ENCODE results near the gene TBC1D4.

TBC1D4 gene

GRCh38 chr13:75411924-75412537 lies 69.9 kb downstream of the TBC1D4 start:
- no peak for TF ChIP-seq EZH2phosphoT487 (IDR thresholded peaks at IDR 0.05; ENCODE audit: borderline replicate concordance)
- TF ChIP-seq CTCF (conservative IDR thresholded peaks at IDR 0.05; ENCODE audit: low read length): no peak
- H3K27me3 ChIP-seq (ENCODE audit: insufficient read depth, low read length, poor library complexity, severe bottlenecking): no peaks in the 10 kb centered on the region
- no peaks in the 10 kb centered on the region for H3K36me3 ChIP-seq (ENCODE audit: insufficient read depth, low read length)
- no peak overlapping the region for H3K4me2 ChIP-seq (ENCODE audit: low read depth, low read length, poor library complexity, severe bottlenecking)
- no peak overlapping the region for H2AFZ ChIP-seq (ENCODE audit: low read length)
- H3K9me3 ChIP-seq (ENCODE audit: insufficient read depth, low read depth, low read length): no peaks in the 10 kb centered on the region
- H3K4me3 ChIP-seq (ENCODE audit: low read length, poor library complexity, severe bottlenecking): no peak overlapping the region
- 0 out of 2 replicates have a peak, but pooled peaks cover 8% of the 10 kb centered on the region for H3K79me2 ChIP-seq (ENCODE audit: insufficient read depth, low read length)
- H3F3A ChIP-seq (ENCODE audit: low read depth): no peaks in the 10 kb centered on the region
- no peaks in the 10 kb centered on the region for H4K20me1 ChIP-seq (ENCODE audit: insufficient read depth, low read length, poor library complexity, severe bottlenecking)
- H3K9ac ChIP-seq (ENCODE audit: low read depth, low read length, poor library complexity, severe bottlenecking): no peak overlapping the region
- no peaks in the 10 kb centered on the region for H3K9me2 ChIP-seq (replicated peaks; ENCODE audit: low read depth, low read length)
- H3K4me1 ChIP-seq (ENCODE audit: insufficient read depth, low read length, poor library complexity, severe bottlenecking): peaks cover 17% of the 10 kb centered on the region

GRCh38 chr13:75410207-75410606 lies 71.8 kb downstream of the TBC1D4 start:
- H3K9me2 ChIP-seq (replicated peaks; ENCODE audit: low read depth, low read length): no peaks in the 10 kb centered on the region
- no peaks in the 10 kb centered on the region for H4K20me1 ChIP-seq (ENCODE audit: insufficient read depth, low read length, poor library complexity, severe bottlenecking)
- no peak overlapping the region for H3K4me2 ChIP-seq (ENCODE audit: low read depth, low read length, poor library complexity, severe bottlenecking)
- H3K36me3 ChIP-seq (ENCODE audit: insufficient read depth, low read length): no peaks in the 10 kb centered on the region
- H3K9ac ChIP-seq (ENCODE audit: low read depth, low read length, poor library complexity, severe bottlenecking): no peak overlapping the region
- H3F3A ChIP-seq (ENCODE audit: low read depth): no peaks in the 10 kb centered on the region
- TF ChIP-seq CTCF (conservative IDR thresholded peaks at IDR 0.05; ENCODE audit: low read length) (no peak), EZH2phosphoT487 (IDR thresholded peaks at IDR 0.05; ENCODE audit: borderline replicate concordance) (no peak)
- H3K27me3 ChIP-seq (ENCODE audit: insufficient read depth, low read length, poor library complexity, severe bottlenecking): no peaks in the 10 kb centered on the region
- no peak overlapping the region for H3K4me3 ChIP-seq (ENCODE audit: low read length, poor library complexity, severe bottlenecking)
- H2AFZ ChIP-seq (ENCODE audit: low read length): no peak overlapping the region
- peaks cover 1% of the 10 kb centered on the region for H3K4me1 ChIP-seq (ENCODE audit: insufficient read depth, low read length, poor library complexity, severe bottlenecking)
- 0 out of 2 replicates have a peak, but pooled peaks cover 8% of the 10 kb centered on the region for H3K79me2 ChIP-seq (ENCODE audit: insufficient read depth, low read length)
- no peaks in the 10 kb centered on the region for H3K9me3 ChIP-seq (ENCODE audit: insufficient read depth, low read depth, low read length)

GRCh38 chr13:75407998-75408397 lies 74.0 kb downstream of the TBC1D4 start:
- no peak overlapping the region for H3K4me2 ChIP-seq (ENCODE audit: low read depth, low read length, poor library complexity, severe bottlenecking)
- H2AFZ ChIP-seq (ENCODE audit: low read length): no peak overlapping the region
- TF ChIP-seq CTCF (conservative IDR thresholded peaks at IDR 0.05; ENCODE audit: low read length) (no peak), EZH2phosphoT487 (IDR thresholded peaks at IDR 0.05; ENCODE audit: borderline replicate concordance) (no peak)
- H3K4me3 ChIP-seq (ENCODE audit: low read length, poor library complexity, severe bottlenecking): no peak overlapping the region
- no peaks in the 10 kb centered on the region for H3K9me2 ChIP-seq (replicated peaks; ENCODE audit: low read depth, low read length)
- no peaks in the 10 kb centered on the region for H3K27me3 ChIP-seq (ENCODE audit: insufficient read depth, low read length, poor library complexity, severe bottlenecking)
- no peaks in the 10 kb centered on the region for H3K9me3 ChIP-seq (ENCODE audit: insufficient read depth, low read depth, low read length)
- no peaks in the 10 kb centered on the region for H3K36me3 ChIP-seq (ENCODE audit: insufficient read depth, low read length)
- H4K20me1 ChIP-seq (ENCODE audit: insufficient read depth, low read length, poor library complexity, severe bottlenecking): no peaks in the 10 kb centered on the region
- no peaks in the 10 kb centered on the region for H3F3A ChIP-seq (ENCODE audit: low read depth)
- H3K4me1 ChIP-seq (ENCODE audit: insufficient read depth, low read length, poor library complexity, severe bottlenecking): no peaks in the 10 kb centered on the region
- no peak overlapping the region for H3K9ac ChIP-seq (ENCODE audit: low read depth, low read length, poor library complexity, severe bottlenecking)
- 0 out of 2 replicates have a peak, but pooled peaks cover 3% of the 10 kb centered on the region for H3K79me2 ChIP-seq (ENCODE audit: insufficient read depth, low read length)
